Measurements from ENCODE around the gene MEGF9.

DNA sequence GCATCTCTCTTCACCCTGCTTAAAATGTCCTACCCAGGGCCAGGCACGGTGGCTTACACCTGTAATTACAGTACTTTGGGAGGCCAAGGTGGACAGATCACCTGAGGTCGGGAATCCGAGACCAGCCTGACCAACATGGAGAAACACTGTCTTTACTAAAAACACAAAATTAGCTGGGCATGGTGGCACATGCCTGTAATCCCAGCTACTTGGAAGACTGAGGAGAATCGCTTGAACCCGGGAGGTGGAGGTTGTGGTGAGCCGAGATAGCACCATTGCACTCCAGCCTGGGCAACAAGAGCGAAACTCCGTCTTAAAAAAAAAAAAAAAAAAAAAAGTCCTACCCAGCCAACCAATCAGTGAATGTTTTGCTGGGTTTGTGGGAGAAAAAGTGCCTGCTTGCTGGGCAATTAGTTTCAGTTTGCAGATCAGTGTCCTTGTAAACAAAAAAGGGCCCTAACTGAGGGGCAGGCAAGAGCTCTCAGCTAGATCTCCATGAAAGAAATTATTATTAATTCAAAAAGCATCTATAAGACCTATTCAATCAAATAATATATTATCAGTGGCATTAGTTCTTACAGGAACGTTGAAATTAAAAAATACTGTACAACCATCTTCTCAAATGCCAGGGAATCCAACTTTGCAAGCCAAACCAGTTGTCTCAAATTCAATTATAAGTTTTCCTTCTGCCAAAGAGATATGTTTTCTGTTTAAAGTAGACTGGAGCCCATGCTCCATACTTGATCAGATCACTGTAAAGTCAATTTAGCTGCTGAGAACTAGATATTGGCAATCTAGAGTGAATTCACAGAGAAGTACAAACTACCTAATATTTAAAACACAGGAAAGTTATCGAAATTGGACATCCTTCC is 3.9 kb downstream of the MEGF9 start:
- TF ChIP-seq CTCF (IDR thresholded peaks at IDR 0.05; ENCODE audit: insufficient read depth, low read length, poor library complexity, severe bottlenecking) (no peak), EZH2phosphoT487 (conservative IDR thresholded peaks at IDR 0.05; ENCODE audit: low read length) (no peak)

Measured in SU-DHL-6 (cell line).